Gastroesophageal sphincter (tissue), 3 donors: Measurements from ENCODE around the gene CGGBP1.

Source experiments
- CTCF ChIP-seq, 4 experiments: fragments of 200-600 bp in 2 of 4; fragments of 450-650 bp in 2 of 4; sonication (generic) in 1 of 4; IDR thresholded peaks; one replicate each; pipeline ENCODE4 v1.5.1; 2017 to 2019; ENCODE audit warnings: antibody characterized with exemption in 4 of 4, mild to moderate bottlenecking in 2 of 4, moderate library complexity in 2 of 4
- POLR2A ChIP-seq, 2 donors: fragments of 450-650 bp; IDR thresholded peaks; one replicate each; pipeline ENCODE4 v1.6.1; 2017; ENCODE audit warnings: antibody characterized with exemption in 2 of 2, mild to moderate bottlenecking in 2 of 2, moderate library complexity in 1 of 2

- TF ChIP-seq POLR2A (IDR thresholded peaks at IDR 0.05) (no peak), CTCF (IDR thresholded peaks at IDR 0.05) (no peak)
Measured at GRCh38 chr3:88025001-88025552, 33.7 kb downstream of the CGGBP1 start.
